Dermis microvascular lymphatic vessel endothelial cell (primary cell): ENCODE results near the gene KCTD15. TPM values are rescaled to one million over a fixed set of nuclear protein-coding genes. Genes with fewer than 3 reads are reported as not detected.

Source experiments
- DNase-seq, 2 donors: peaks; one replicate each; pipeline versions ENCODE4 v3.0.0 to v3.0.0-alpha.2; 2010; ENCODE audit warnings: low read depth in 2 of 2
- total RNA-seq: library from RNA; depleted of rRNA; stranded (reverse); fragments of >200 nt; gene quantifications from 2 replicates; pipeline ENCODE4 v1.2.1, GENCODE V29; 2014

KCTD15 gene
- total RNA-seq, result 34.5 and 50.7 TPM in 2 replicates

- DNase-seq, result peak in 1 of 2 donors; percentile 55
Measured at GRCh38 chr19:33796164-33796875, at the start of gene KCTD15. KCTD15 (plus strand) TSS chr19:33796870; CDS start chr19:33800455, 3,585 bp downstream.

GRCh38 chr19:33747273-33747672 is 49.4 kb upstream of the KCTD15 start:
- DNase-seq, result no peak

GRCh38 chr19:33748231-33748630 is 48.4 kb upstream of the KCTD15 start:
- DNase-seq, result no peak

GRCh38 chr19:33749016-33749415 is 47.7 kb upstream of the KCTD15 start:
- DNase-seq, result no peak

- DNase-seq, result no peak
Measured at GRCh38 chr19:33749619-33750175, 47.0 kb upstream of the KCTD15 start.

GRCh38 chr19:33750587-33751435 is 45.9 kb upstream of the KCTD15 start:
- no peak for DNase-seq

- no peak for DNase-seq
Measured at GRCh38 chr19:33751436-33751770, 45.3 kb upstream of the KCTD15 start.

GRCh38 chr19:33752018-33752800 is 44.5 kb upstream of the KCTD15 start:
- no peak for DNase-seq

- DNase-seq, result no peak
Measured at GRCh38 chr19:33752945-33753344, 43.7 kb upstream of the KCTD15 start.

GRCh38 chr19:33754361-33754760 is 42.3 kb upstream of the KCTD15 start:
- no peak for DNase-seq

GRCh38 chr19:33755099-33756035 is 41.3 kb upstream of the KCTD15 start:
- DNase-seq, result no peak

- DNase-seq, result no peak
Measured at GRCh38 chr19:33756177-33756576, 40.5 kb upstream of the KCTD15 start.

- DNase-seq, result peak in 1 of 2 donors; percentile 24
Measured at GRCh38 chr19:33758541-33759013, 38.1 kb upstream of the KCTD15 start.

GRCh38 chr19:33759356-33759755 is 37.3 kb upstream of the KCTD15 start:
- no peak for DNase-seq

GRCh38 chr19:33763633-33764371 is 32.9 kb upstream of the KCTD15 start:
- no peak for DNase-seq

- no peak for DNase-seq
Measured at GRCh38 chr19:33766623-33767022, 30.0 kb upstream of the KCTD15 start.

GRCh38 chr19:33767898-33768413 is 28.7 kb upstream of the KCTD15 start:
- DNase-seq, result peak; percentile 5 to 59

GRCh38 chr19:33769208-33769607 is 27.5 kb upstream of the KCTD15 start:
- no peak for DNase-seq

GRCh38 chr19:33770107-33770506 is 26.6 kb upstream of the KCTD15 start:
- no peak for DNase-seq
